ENCODE measurements around the gene CNNM3.

GRCh38 chr2:96831679-96832078 is 15.6 kb downstream of the CNNM3 start:
- TF ChIP-seq CTCF (conservative IDR thresholded peaks at IDR 0.05) (no peak), ZFX (IDR thresholded peaks at IDR 0.05) (no peak)

Measured in C4-2B (cell line).